ENCODE data around the gene HAPLN3.

HAPLN3 gene

GRCh38 chr15:88913017-88913849, 17.9 kb upstream of the HAPLN3 start, which contains the start of gene MFGE8 (continued):
- TF ChIP-seq AEBP2 (tag by site-specific recombination; IDR thresholded peaks at IDR 0.05; ENCODE audit: borderline replicate concordance) (no peak), GLIS2 (tag by site-specific recombination; IDR thresholded peaks at IDR 0.05) (peak; percentile 84), ZNF335 (tag by site-specific recombination; conservative IDR thresholded peaks at IDR 0.05) (peak; percentile 97), SP7 (tag by site-specific recombination; IDR thresholded peaks at IDR 0.05) (peak; percentile 73), FEZF1 (tag by site-specific recombination; IDR thresholded peaks at IDR 0.05) (no peak), SALL2 (tag by site-specific recombination; IDR thresholded peaks at IDR 0.05; ENCODE audit: borderline replicate concordance) (no peak), ZNF266 (tag by site-specific recombination; IDR thresholded peaks at IDR 0.05; ENCODE audit: low read depth) (no peak), HIC1 (tag by site-specific recombination; IDR thresholded peaks at IDR 0.05) (peak; percentile 80), ZNF518A (tag by site-specific recombination; conservative IDR thresholded peaks at IDR 0.05; ENCODE audit: low read depth) (no peak), KLF16 (tag by site-specific recombination; IDR thresholded peaks at IDR 0.05) (peak; percentile 51; the same call in 1 of the 2 replicates), ZNF423 (tag by site-specific recombination; IDR thresholded peaks at IDR 0.05) (peak; percentile 85), ZNF248 (tag by site-specific recombination; IDR thresholded peaks at IDR 0.05) (no peak), PRDM2 (tag by site-specific recombination; IDR thresholded peaks at IDR 0.05; ENCODE audit: borderline replicate concordance) (no peak), ZBTB17 (tag by site-specific recombination; IDR thresholded peaks at IDR 0.05) (peak; percentile 10; the same call in 1 of the 2 replicates), ZNF626 (tag by site-specific recombination; IDR thresholded peaks at IDR 0.05) (no peak), ZNF341 (tag by site-specific recombination; IDR thresholded peaks at IDR 0.05; ENCODE audit: low read depth) (peak; percentile 70)
- TF ChIP-seq, protein P1, sequence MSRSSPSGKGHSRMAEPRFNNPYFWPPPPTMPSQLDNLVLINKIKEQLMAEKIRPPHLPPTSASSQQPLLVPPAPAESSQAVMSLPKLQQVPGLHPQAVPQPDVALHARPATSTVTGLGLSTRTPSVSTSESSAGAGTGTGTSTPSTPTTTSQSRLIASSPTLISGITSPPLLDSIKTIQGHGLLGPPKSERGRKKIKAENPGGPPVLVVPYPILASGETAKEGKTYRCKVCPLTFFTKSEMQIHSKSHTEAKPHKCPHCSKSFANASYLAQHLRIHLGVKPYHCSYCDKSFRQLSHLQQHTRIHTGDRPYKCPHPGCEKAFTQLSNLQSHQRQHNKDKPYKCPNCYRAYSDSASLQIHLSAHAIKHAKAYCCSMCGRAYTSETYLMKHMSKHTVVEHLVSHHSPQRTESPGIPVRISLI (tag by site-specific recombination; IDR thresholded peaks at IDR 0.05), result no peak
- TF ChIP-seq, protein P2, sequence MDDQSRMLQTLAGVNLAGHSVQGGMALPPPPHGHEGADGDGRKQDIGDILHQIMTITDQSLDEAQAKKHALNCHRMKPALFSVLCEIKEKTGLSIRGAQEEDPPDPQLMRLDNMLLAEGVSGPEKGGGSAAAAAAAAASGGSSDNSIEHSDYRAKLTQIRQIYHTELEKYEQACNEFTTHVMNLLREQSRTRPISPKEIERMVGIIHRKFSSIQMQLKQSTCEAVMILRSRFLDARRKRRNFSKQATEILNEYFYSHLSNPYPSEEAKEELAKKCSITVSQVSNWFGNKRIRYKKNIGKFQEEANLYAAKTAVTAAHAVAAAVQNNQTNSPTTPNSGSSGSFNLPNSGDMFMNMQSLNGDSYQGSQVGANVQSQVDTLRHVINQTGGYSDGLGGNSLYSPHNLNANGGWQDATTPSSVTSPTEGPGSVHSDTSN (CRISPR knock-in tag; IDR thresholded peaks at IDR 0.05), result peak; percentile 91; the same call in 1 of the 2 replicates
